PFSK-1 (cell line): ENCODE results near the gene MKRN2.

Experiments
- FOXP2 ChIP-seq: optimal IDR thresholded peaks from 2 replicates; pipeline ENCODE3; 2011; ENCODE audit warnings: borderline replicate concordance, control low read depth, inconsistent platforms; ENCODE audit not compliant: insufficient read depth; ENCODE audit errors: extremely low read length, extremely low read depth
- POLR2AphosphoS5 ChIP-seq: IDR thresholded peaks from 2 replicates; pipeline ENCODE4 v1.6.1; 2012; ENCODE audit warnings: low read depth, mild to moderate bottlenecking, control low read depth, low read length, moderate library complexity
- SIN3A ChIP-seq: IDR thresholded peaks from 2 replicates; pipeline ENCODE4 v1.6.1; 2012; ENCODE audit warnings: mild to moderate bottlenecking, low read length, moderate library complexity, borderline replicate concordance; ENCODE audit not compliant: insufficient read depth
- TAF1 ChIP-seq: IDR thresholded peaks from 2 replicates; pipeline ENCODE4 v1.6.1; 2012; ENCODE audit warnings: low read length, control low read depth, borderline replicate concordance; ENCODE audit not compliant: insufficient read depth
- TF ChIP-seq, protein P1 (sequence below), 2 experiments: IDR thresholded peaks; 2 replicates each; pipeline versions ENCODE4 v1.6.1 to v1.8.0; 2011 to 2012; ENCODE audit warnings: low read depth in 2 of 2, low read length in 2 of 2, control low read depth in 1 of 2, inconsistent platforms in 1 of 2, mild to moderate bottlenecking in 1 of 2, moderate library complexity in 1 of 2; ENCODE audit not compliant: insufficient read depth in 1 of 2

DNA sequence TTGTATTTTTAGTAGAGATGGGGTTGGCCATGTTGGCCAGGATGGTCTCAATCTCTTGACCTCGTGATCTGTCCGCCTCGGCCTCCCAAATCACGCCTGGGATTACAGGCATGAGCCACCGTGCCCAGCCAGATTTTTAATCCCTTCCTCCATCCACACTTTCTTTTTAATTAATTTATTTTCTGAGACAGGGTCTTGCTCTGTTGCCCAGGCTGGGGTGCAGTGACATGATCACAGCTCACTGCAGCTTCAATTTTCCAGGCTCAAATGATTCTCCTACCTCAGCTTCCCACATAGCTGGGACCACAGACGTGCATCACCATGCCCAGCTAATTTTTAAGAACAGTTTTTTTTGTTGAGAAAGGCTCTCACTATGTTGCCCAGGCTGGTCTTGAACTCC lies 63.4 kb downstream of the MKRN2 start:
- TF ChIP-seq SIN3A (no peak), POLR2AphosphoS5 (no peak), TAF1 (no peak), FOXP2 (no peak)
- TF ChIP-seq, protein P1, sequence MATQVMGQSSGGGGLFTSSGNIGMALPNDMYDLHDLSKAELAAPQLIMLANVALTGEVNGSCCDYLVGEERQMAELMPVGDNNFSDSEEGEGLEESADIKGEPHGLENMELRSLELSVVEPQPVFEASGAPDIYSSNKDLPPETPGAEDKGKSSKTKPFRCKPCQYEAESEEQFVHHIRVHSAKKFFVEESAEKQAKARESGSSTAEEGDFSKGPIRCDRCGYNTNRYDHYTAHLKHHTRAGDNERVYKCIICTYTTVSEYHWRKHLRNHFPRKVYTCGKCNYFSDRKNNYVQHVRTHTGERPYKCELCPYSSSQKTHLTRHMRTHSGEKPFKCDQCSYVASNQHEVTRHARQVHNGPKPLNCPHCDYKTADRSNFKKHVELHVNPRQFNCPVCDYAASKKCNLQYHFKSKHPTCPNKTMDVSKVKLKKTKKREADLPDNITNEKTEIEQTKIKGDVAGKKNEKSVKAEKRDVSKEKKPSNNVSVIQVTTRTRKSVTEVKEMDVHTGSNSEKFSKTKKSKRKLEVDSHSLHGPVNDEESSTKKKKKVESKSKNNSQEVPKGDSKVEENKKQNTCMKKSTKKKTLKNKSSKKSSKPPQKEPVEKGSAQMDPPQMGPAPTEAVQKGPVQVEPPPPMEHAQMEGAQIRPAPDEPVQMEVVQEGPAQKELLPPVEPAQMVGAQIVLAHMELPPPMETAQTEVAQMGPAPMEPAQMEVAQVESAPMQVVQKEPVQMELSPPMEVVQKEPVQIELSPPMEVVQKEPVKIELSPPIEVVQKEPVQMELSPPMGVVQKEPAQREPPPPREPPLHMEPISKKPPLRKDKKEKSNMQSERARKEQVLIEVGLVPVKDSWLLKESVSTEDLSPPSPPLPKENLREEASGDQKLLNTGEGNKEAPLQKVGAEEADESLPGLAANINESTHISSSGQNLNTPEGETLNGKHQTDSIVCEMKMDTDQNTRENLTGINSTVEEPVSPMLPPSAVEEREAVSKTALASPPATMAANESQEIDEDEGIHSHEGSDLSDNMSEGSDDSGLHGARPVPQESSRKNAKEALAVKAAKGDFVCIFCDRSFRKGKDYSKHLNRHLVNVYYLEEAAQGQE (IDR thresholded peaks at IDR 0.05; ENCODE audit: insufficient read depth in 1 of 2, low read depth in 2 of 2, low read length in 2 of 2): no peak
